Mammary epithelial cell (primary cell): Measurements from ENCODE around the gene NTM.

Experiments used
- CTCF ChIP-seq, 2 donors: IDR thresholded peaks in 1 of 2; conservative IDR thresholded peaks in 1 of 2; 2 replicates each; pipeline ENCODE4 v1.5.1; 2011 to 2012; ENCODE audit warnings: inconsistent platforms in 2 of 2, low read length in 2 of 2, mild to moderate bottlenecking in 2 of 2, control low read depth in 1 of 2, low read depth in 1 of 2; ENCODE audit not compliant: insufficient read depth in 1 of 2; ENCODE audit errors: extremely low read depth in 1 of 2
- EZH2 ChIP-seq: IDR thresholded peaks from 2 replicates; pipeline ENCODE4 v1.6.1; 2012; ENCODE audit warnings: low read length, inconsistent platforms, borderline replicate concordance

GRCh38 chr11:132367293-132367692 lies 996.9 kb downstream of the NTM start:
- TF ChIP-seq EZH2 (no peak), CTCF (conservative IDR thresholded peaks at IDR 0.05 in 1 of 2, IDR thresholded peaks at IDR 0.05 in 1 of 2; ENCODE audit: extremely low read depth in 1 of 2, insufficient read depth in 1 of 2, low read depth in 1 of 2, low read length in 2 of 2) (no peak)
